Left ventricle myocardium inferior (tissue), 1 donor: ENCODE results near the gene TPO. TPM values are rescaled to one million over a fixed set of nuclear protein-coding genes. Genes with fewer than 3 reads are reported as not detected.
A peak's percentile ranks its signal among the peaks of the same experiment; 100 is the strongest.

Experiments
- DNase-seq: peaks from one replicate; pipeline ENCODE4 v3.0.0-alpha.2; 2020
- H3K27ac ChIP-seq: fragments of 200-600 bp; replicated peaks from 2 replicates; pipeline ENCODE4 v1.8.0; 2021
- H3K27me3 ChIP-seq: fragments of 200-600 bp; 2 replicates; pipeline ENCODE4 v1.8.0; 2021; ENCODE audit warnings: low read depth
- H3K36me3 ChIP-seq: fragments of 200-600 bp; 2 replicates; pipeline ENCODE4 v1.8.0; 2021
- H3K4me1 ChIP-seq: fragments of 200-600 bp; 2 replicates; pipeline ENCODE4 v1.8.0; 2021
- H3K4me3 ChIP-seq: fragments of 200-600 bp; 2 replicates; pipeline ENCODE4 v1.8.0; 2021; ENCODE audit warnings: mild to moderate bottlenecking, moderate library complexity
- H3K9me3 ChIP-seq: fragments of 200-600 bp; replicated peaks from 2 replicates; pipeline ENCODE4 v1.8.0; 2021
- intact Hi-C: fragments of 100-400 bp; cut with micrococcal nuclease; formaldehyde crosslinking; loops from one replicate; pipeline ENCODE4 v1.11.0; 2022
- total RNA-seq: library from RNA; stranded (reverse); fragmentation: NEBNext Ultra II Directional; extraction: Animal tissue kit (Norgen Biotek cat#: 25700); gene quantifications from one replicate; pipeline ENCODE4 v1.2.1, GENCODE V29; 2021
- TF ChIP-seq, protein P1 (sequence below): fragments of 200-600 bp; IDR thresholded peaks from 2 replicates; pipeline ENCODE4 v1.8.0; 2021; ENCODE audit warnings: antibody characterized with exemption, mild to moderate bottlenecking, borderline replicate concordance
- donor health status: DM: no; HTN: yes; CAD: no; lungs with severe emphysema.

The TPO gene
- total RNA-seq, 1 donor from 2014 or later = 7.1 TPM

DNA sequence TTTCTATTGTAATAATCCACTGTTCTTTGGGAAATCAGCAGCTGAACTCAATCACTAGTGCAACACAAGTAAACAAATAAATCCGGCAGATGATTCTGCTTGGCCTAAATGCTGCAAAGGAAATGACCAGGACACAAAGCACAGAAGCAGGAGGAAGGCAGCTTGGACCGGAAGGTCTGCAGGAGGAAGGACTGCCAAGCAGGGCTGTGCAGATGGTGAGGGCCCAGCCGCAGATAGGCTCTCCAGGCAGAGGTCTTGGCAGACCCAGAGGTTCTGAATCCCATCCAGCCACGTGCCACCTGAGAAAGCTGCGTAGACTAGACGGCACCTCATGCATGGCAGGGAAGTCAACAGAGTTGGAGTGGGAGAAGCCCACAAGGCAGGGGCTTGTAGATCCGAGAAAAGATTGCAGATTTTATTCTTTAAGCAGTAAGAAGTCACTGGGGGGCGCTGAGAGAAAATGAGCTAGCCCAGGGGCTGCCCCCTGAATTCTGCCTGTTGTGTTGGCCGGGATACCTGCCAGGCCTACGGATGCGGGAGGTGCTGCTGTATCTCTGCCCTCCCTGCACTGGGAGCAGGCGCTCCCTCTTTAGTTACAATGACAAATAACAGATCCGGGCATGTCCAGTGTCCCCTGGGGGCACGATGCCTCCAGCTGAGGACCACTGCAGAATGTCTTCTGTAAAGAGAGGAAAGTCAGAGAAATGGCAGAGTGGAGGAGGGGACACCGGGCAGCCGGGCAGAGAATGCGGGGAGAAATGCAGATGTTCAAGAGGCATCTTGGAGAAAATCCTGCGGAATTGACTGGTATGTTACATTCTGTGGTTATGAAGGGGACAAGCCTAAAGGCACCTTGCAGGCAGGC lies 177.6 kb downstream of the TPO start:
- peaks cover 52% of the 10 kb centered on the region for H3K4me1 ChIP-seq
- H3K9me3 ChIP-seq = peaks cover 4% of the 10 kb centered on the region
- H3K27me3 ChIP-seq = peaks cover 44% of the 10 kb centered on the region
- H3K36me3 ChIP-seq = no peaks in the 10 kb centered on the region
- intact Hi-C loops = loop anchor here (10.0 kb wide), 1 partner anchor 64 kb away; no protein-coding TSS in a partner anchor
- peak overlapping the region; percentile 51 for H3K4me3 ChIP-seq
- no peak for DNase-seq
- H3K27ac ChIP-seq = peak overlapping the region; percentile 81
- TF ChIP-seq, protein P1, sequence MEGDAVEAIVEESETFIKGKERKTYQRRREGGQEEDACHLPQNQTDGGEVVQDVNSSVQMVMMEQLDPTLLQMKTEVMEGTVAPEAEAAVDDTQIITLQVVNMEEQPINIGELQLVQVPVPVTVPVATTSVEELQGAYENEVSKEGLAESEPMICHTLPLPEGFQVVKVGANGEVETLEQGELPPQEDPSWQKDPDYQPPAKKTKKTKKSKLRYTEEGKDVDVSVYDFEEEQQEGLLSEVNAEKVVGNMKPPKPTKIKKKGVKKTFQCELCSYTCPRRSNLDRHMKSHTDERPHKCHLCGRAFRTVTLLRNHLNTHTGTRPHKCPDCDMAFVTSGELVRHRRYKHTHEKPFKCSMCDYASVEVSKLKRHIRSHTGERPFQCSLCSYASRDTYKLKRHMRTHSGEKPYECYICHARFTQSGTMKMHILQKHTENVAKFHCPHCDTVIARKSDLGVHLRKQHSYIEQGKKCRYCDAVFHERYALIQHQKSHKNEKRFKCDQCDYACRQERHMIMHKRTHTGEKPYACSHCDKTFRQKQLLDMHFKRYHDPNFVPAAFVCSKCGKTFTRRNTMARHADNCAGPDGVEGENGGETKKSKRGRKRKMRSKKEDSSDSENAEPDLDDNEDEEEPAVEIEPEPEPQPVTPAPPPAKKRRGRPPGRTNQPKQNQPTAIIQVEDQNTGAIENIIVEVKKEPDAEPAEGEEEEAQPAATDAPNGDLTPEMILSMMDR = no peak

DNA sequence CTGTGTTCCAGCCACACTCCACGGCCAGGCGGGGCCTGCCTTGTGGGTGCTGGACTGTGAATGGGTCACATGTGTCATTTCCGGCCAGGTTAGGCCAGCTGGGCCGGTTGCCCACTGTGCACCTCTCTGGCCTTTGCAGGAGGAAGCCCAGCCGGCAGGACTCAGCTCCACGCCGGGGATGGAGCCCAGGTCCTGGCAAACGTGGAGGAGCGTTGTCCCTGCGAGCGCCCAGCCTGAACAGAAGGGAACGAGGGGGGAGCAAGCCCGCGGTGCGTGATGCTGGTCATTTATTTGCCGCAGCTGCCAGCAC lies 178.2 kb downstream of the TPO start:
- Histone ChIP-seq H3K9me3 (peaks cover 4% of the 10 kb centered on the region), H3K36me3 (no peaks in the 10 kb centered on the region), H3K4me3 (peak overlapping the region; percentile 51), H3K4me1 (peaks cover 52% of the 10 kb centered on the region), H3K27me3 (peaks cover 38% of the 10 kb centered on the region), H3K27ac (peak overlapping the region; percentile 81)
- no peak for DNase-seq
- intact Hi-C loops = loop anchor here (10.0 kb wide), 1 partner anchor 63 kb away; no protein-coding TSS in a partner anchor
- TF ChIP-seq, protein P1 = no peak
